ENCODE results near the gene KDM4B. TPM values are rescaled to one million over a fixed set of nuclear protein-coding genes. Genes with fewer than 3 reads are reported as not detected.

The KDM4B gene
- total RNA-seq, 8 experiments from 2014 or later: 15.7 to 48.0 (median 33.0) TPM

- no peak overlapping the region for H3K4me3 ChIP-seq
- in situ Hi-C loops (cut with MboI; ENCODE audit: low pct_unique_long_range_greater_than_20kb in 2 of 9, low sequenced_read_pairs in 9 of 9, unreplicated experiment in 9 of 9): loop anchor here in 1 of 9 experiments (25.0 kb wide), 1 partner anchor 257 kb away; no protein-coding TSS in a partner anchor
- 80 to 100% (median 93%) methylated on average over 2 to 18 of the region's 35 CpGs; no CpG with 5 or more reads in 4 of the 10 experiments for WGBS, 10 experiments
- no peak for ATAC-seq (replicated peaks in 6 of 8)
- no peak overlapping the region for H3K27ac ChIP-seq
- peaks cover 19 to 21% of the 10 kb centered on the region in 2 donors for H3K4me1 ChIP-seq (replicated peaks in 1 of 2)
These were observed 85.9 kb downstream of the KDM4B start for GRCh38 chr19:5054551-5055456.

GRCh38 chr19:5055457-5055776, 86.5 kb downstream of the KDM4B start:
- WGBS, 10 experiments: 80% methylated on average over 2 of the region's 13 CpGs; no CpG with 5 or more reads in 9 of the 10 experiments
- in situ Hi-C loops (cut with MboI; ENCODE audit: low pct_unique_long_range_greater_than_20kb in 2 of 9, low sequenced_read_pairs in 9 of 9, unreplicated experiment in 9 of 9): loop anchor here in 1 of 9 experiments (25.0 kb wide), 1 partner anchor 257 kb away; no protein-coding TSS in a partner anchor
- no peak overlapping the region for H3K27ac ChIP-seq
- H3K4me3 ChIP-seq: no peak overlapping the region
- H3K4me1 ChIP-seq (replicated peaks in 1 of 2): peaks cover 24 to 25% of the 10 kb centered on the region in 2 donors
- ATAC-seq (replicated peaks in 6 of 8): no peak

- peak; percentile 11 to 86 (median 54) for ATAC-seq (replicated peaks in 6 of 8)
- WGBS, 10 experiments: 67 to 92% (median 90%) methylated on average over 1 to 2 of the region's 5 CpGs; no CpG with 5 or more reads in 7 of the 10 experiments
- no peak overlapping the region for H3K4me3 ChIP-seq
- in situ Hi-C loops (cut with MboI; ENCODE audit: low pct_unique_long_range_greater_than_20kb in 2 of 9, low sequenced_read_pairs in 9 of 9, unreplicated experiment in 9 of 9): loop anchor here in 1 of 9 experiments (25.0 kb wide), 1 partner anchor 254 kb away; no protein-coding TSS in a partner anchor
- peaks cover 24 to 36% of the 10 kb centered on the region in 2 donors for H3K4me1 ChIP-seq (replicated peaks in 1 of 2)
- H3K27ac ChIP-seq: peak overlapping the region in 1 of 2 donors; percentile 73
These were observed 88.9 kb downstream of the KDM4B start for GRCh38 chr19:5057860-5058259.

- Histone ChIP-seq H3K4me1 (replicated peaks in 1 of 2) (peaks cover 24 to 36% of the 10 kb centered on the region in 2 donors), H3K4me3 (no peak overlapping the region), H3K27ac (peak overlapping the region; percentile 3 to 73)
- whole genome bisulfite sequencing, 10 experiments: 0 to 70% (median 49%) methylated on average over 1 to 14 of the region's 34 CpGs; no CpG with 5 or more reads in 4 of the 10 experiments
- in situ Hi-C loops (cut with MboI; ENCODE audit: low pct_unique_long_range_greater_than_20kb in 2 of 9, low sequenced_read_pairs in 9 of 9, unreplicated experiment in 9 of 9): loop anchor here in 1 of 9 experiments (25.0 kb wide), 1 partner anchor 254 kb away; no protein-coding TSS in a partner anchor
- peak; percentile 11 to 63 (median 52) for ATAC-seq (replicated peaks in 6 of 8)
These were observed 89.8 kb downstream of the KDM4B start for GRCh38 chr19:5058521-5059212.

GRCh38 chr19:5059213-5059574, 90.3 kb downstream of the KDM4B start:
- WGBS, 10 experiments: 5 to 100% (median 17%) methylated on average over 1 to 8 of the region's 21 CpGs; no CpG with 5 or more reads in 5 of the 10 experiments
- in situ Hi-C loops (cut with MboI; ENCODE audit: low pct_unique_long_range_greater_than_20kb in 2 of 9, low sequenced_read_pairs in 9 of 9, unreplicated experiment in 9 of 9): loop anchor here in 1 of 9 experiments (25.0 kb wide), 1 partner anchor 253 kb away; no protein-coding TSS in a partner anchor
- peak in 7 of 8 experiments; percentile 64 to 87 (median 74) for ATAC-seq (replicated peaks in 6 of 8)
- H3K4me1 ChIP-seq (replicated peaks in 1 of 2): peaks cover 24 to 36% of the 10 kb centered on the region in 2 donors
- no peak overlapping the region for H3K4me3 ChIP-seq
- peak overlapping the region; percentile 3 to 73 for H3K27ac ChIP-seq

GRCh38 chr19:5059793-5060192, 90.9 kb downstream of the KDM4B start:
- Histone ChIP-seq H3K4me3 (no peak overlapping the region), H3K27ac (peak overlapping the region in 1 of 2 donors; percentile 73), H3K4me1 (replicated peaks in 1 of 2) (peaks cover 24 to 36% of the 10 kb centered on the region in 2 donors)
- WGBS, 10 experiments: 75 to 100% (median 93%) methylated on average over 1 to 6 of the region's 12 CpGs; no CpG with 5 or more reads in 5 of the 10 experiments
- in situ Hi-C loops (cut with MboI; ENCODE audit: low pct_unique_long_range_greater_than_20kb in 2 of 9, low sequenced_read_pairs in 9 of 9, unreplicated experiment in 9 of 9): loop anchor here in 1 of 9 experiments (25.0 kb wide), 1 partner anchor 253 kb away; no protein-coding TSS in a partner anchor
- peak in 1 of 8 experiments; percentile 3 for ATAC-seq (replicated peaks in 6 of 8)

- no peak for ATAC-seq (replicated peaks in 6 of 8)
- Histone ChIP-seq H3K4me3 (no peak overlapping the region), H3K27ac (no peak overlapping the region), H3K4me1 (replicated peaks in 1 of 2) (peaks cover 30 to 52% of the 10 kb centered on the region in 2 donors)
- in situ Hi-C loops (cut with MboI; ENCODE audit: low pct_unique_long_range_greater_than_20kb in 2 of 9, low sequenced_read_pairs in 9 of 9, unreplicated experiment in 9 of 9): loop anchor here in 1 of 9 experiments (25.0 kb wide), 1 partner anchor 250 kb away; no protein-coding TSS in a partner anchor
- WGBS, 10 experiments: 60 to 100% (median 94%) methylated on average over 1 to 5 of the region's 9 CpGs; no CpG with 5 or more reads in 2 of the 10 experiments
These were observed 93.3 kb downstream of the KDM4B start for GRCh38 chr19:5062195-5062594.

GRCh38 chr19:5062799-5063198, 93.9 kb downstream of the KDM4B start:
- in situ Hi-C loops (cut with MboI; ENCODE audit: low pct_unique_long_range_greater_than_20kb in 2 of 9, low sequenced_read_pairs in 9 of 9, unreplicated experiment in 9 of 9): loop anchor here in 1 of 9 experiments (25.0 kb wide), 1 partner anchor 250 kb away; no protein-coding TSS in a partner anchor
- WGBS, 10 experiments: 90 to 100% (median 100%) methylated on average over 2 to 4 of the region's 4 CpGs; no CpG with 5 or more reads in 3 of the 10 experiments

GRCh38 chr19:5063873-5064645, 95.1 kb downstream of the KDM4B start:
- ATAC-seq (replicated peaks in 6 of 8): no peak
- H3K27ac ChIP-seq: no peak overlapping the region
- WGBS, 10 experiments: 92 to 98% (median 97%) methylated on average over 5 to 10 of the region's 38 CpGs; no CpG with 5 or more reads in 6 of the 10 experiments
- peaks cover 34 to 59% of the 10 kb centered on the region in 2 donors for H3K4me1 ChIP-seq (replicated peaks in 1 of 2)
- in situ Hi-C loops (cut with MboI; ENCODE audit: low pct_unique_long_range_greater_than_20kb in 2 of 9, low sequenced_read_pairs in 9 of 9, unreplicated experiment in 9 of 9): loop anchor here in 1 of 9 experiments (25.0 kb wide), 1 partner anchor 248 kb away; no protein-coding TSS in a partner anchor
- H3K4me3 ChIP-seq: no peak overlapping the region

More at GRCh38 chr19:5062799-5063198, 93.9 kb downstream of the KDM4B start:
- H3K4me3 ChIP-seq: no peak overlapping the region
- H3K27ac ChIP-seq: no peak overlapping the region
- H3K4me1 ChIP-seq (replicated peaks in 1 of 2): peaks cover 34 to 58% of the 10 kb centered on the region in 2 donors
- no peak for ATAC-seq (replicated peaks in 6 of 8)

GRCh38 chr19:5064896-5065295, 96.0 kb downstream of the KDM4B start:
- H3K4me1 ChIP-seq (replicated peaks in 1 of 2): peaks cover 31 to 59% of the 10 kb centered on the region in 2 donors
- WGBS, 10 experiments: 79 to 100% (median 97%) methylated on average over 3 to 7 of the region's 19 CpGs; no CpG with 5 or more reads in 5 of the 10 experiments
- H3K4me3 ChIP-seq: no peak overlapping the region
- H3K27ac ChIP-seq: no peak overlapping the region
- ATAC-seq (replicated peaks in 6 of 8): peak in 2 of 8 experiments; percentile 22 to 24
- in situ Hi-C loops (cut with MboI; ENCODE audit: low pct_unique_long_range_greater_than_20kb in 2 of 9, low sequenced_read_pairs in 9 of 9, unreplicated experiment in 9 of 9): loop anchor here in 1 of 9 experiments (25.0 kb wide), 1 partner anchor 247 kb away; no protein-coding TSS in a partner anchor

GRCh38 chr19:5065663-5066093, 96.8 kb downstream of the KDM4B start:
- in situ Hi-C loops (cut with MboI; ENCODE audit: low pct_unique_long_range_greater_than_20kb in 2 of 9, low sequenced_read_pairs in 9 of 9, unreplicated experiment in 9 of 9): loop anchor here in 1 of 9 experiments (25.0 kb wide), 1 partner anchor 247 kb away; no protein-coding TSS in a partner anchor

More at GRCh38 chr19:5065663-5066093, 96.8 kb downstream of the KDM4B start:
- peaks cover 29 to 59% of the 10 kb centered on the region in 2 donors for H3K4me1 ChIP-seq (replicated peaks in 1 of 2)
- no peak overlapping the region for H3K4me3 ChIP-seq
- peak in 2 of 8 experiments; percentile 31 to 46 for ATAC-seq (replicated peaks in 6 of 8)
- 72 to 97% (median 85%) methylated on average over 3 to 11 of the region's 24 CpGs; no CpG with 5 or more reads in 6 of the 10 experiments for WGBS, 10 experiments
- H3K27ac ChIP-seq: no peak overlapping the region

Measured in motor neuron (in vitro differentiated cells).